Adrenal gland (tissue), 12 donors: ENCODE measurements around the gene KPNA1. TPM values are rescaled to one million over a fixed set of nuclear protein-coding genes. Genes with fewer than 3 reads are reported as not detected.
"Not testable (repeated sequence)": the region's sequence is repeated elsewhere in the genome, so short reads cannot be mapped to it uniquely, and the experiment has no call there.

ENCODE experiments used
- DNase-seq, 7 donors: peaks; one replicate each; pipeline ENCODE4 v3.0.0-alpha.2; 2019 to 2020
- H3K27ac ChIP-seq, 5 donors: fragments of 200-600 bp; sonication (generic) in 4 of 5; 1 replicate in 3 of 5; 2 replicates in 2 of 5; pipeline versions ENCODE4 v1.5.1 to v1.8.0; 2016 to 2020; ENCODE audit warnings: mild to moderate bottlenecking in 1 of 5
- H3K27me3 ChIP-seq: fragments of 200-600 bp; 2 replicates; pipeline ENCODE4 v1.8.0; 2021
- H3K36me3 ChIP-seq, 2 donors: fragments of 200-600 bp; replicated peaks in 1 of 2; 1 replicate in 1 of 2; 2 replicates in 1 of 2; pipeline versions ENCODE4 v1.5.1 to v1.8.0; 2018 to 2022
- H3K4me1 ChIP-seq, 2 donors: fragments of 200-600 bp; replicated peaks in 1 of 2; 1 replicate in 1 of 2; 2 replicates in 1 of 2; pipeline versions ENCODE4 v1.5.1 to v1.8.0; 2018 to 2021
- H3K4me3 ChIP-seq, 4 donors: fragments of 200-600 bp; sonication (generic) in 3 of 4; one replicate each; pipeline ENCODE4 v1.5.1; 2016 to 2018
- H3K9me3 ChIP-seq, 3 donors: fragments of 200-600 bp; sonication (generic) in 1 of 3; replicated peaks in 1 of 3; 1 replicate in 2 of 3; 2 replicates in 1 of 3; pipeline versions ENCODE4 v1.5.1 to v1.8.0; 2016 to 2021
- POLR2A ChIP-seq, 2 donors: fragments of 450-650 bp; IDR thresholded peaks; one replicate each; pipeline ENCODE4 v1.6.1; 2017; ENCODE audit warnings: antibody characterized with exemption in 2 of 2, mild to moderate bottlenecking in 2 of 2, moderate library complexity in 1 of 2
- WGBS, 4 donors: extraction: QIAGEN DNeasy Blood & Tissue Kit in 2 of 4; methylation state at CpG; one replicate each; pipeline versions ENCODE4 v1.1.5 to v1.1.7; 2013 to 2017; 5-methylcytosine and 5-hydroxymethylcytosine counted together
- intact Hi-C, 2 donors: fragments of 100-400 bp; cut with DNase I; formaldehyde crosslinking; loops; one replicate each; pipeline versions ENCODE4 v1.14.1 to v1.15.0; 2022 to 2023
- polyA plus RNA-seq, 3 donors: library from polyadenylated mRNA; stranded (reverse); fragments of 200-250 nt in 2 of 3; fragments of 350-450 nt in 1 of 3; fragmentation: Illumina TruSeq in 1 of 3; extraction: RNeasy Lipid Tissue Mini Kit (QIAGEN cat#74804) in 1 of 3; gene quantifications; one replicate each; pipeline ENCODE4 v1.2.3, GENCODE V29; 2013 to 2014
- total RNA-seq, 9 donors: library from RNA; depleted of rRNA in 4 of 9; stranded (reverse); fragments of >200 nt in 4 of 9; fragments of 120-200 nt in 1 of 9; fragmentation: NEBNext Ultra II Directional in 1 of 9; extraction: Animal tissue kit (Norgen Biotek cat#: 25700) in 1 of 9; gene quantifications; one replicate each; pipeline versions ENCODE4 v1.1.0 to v1.2.4, GENCODE V29; 2013 to 2023
- TF ChIP-seq, protein P1 (sequence below), 6 experiments: fragments of 450-650 bp in 4 of 6; fragments of 200-600 bp in 2 of 6; sonication (generic) in 1 of 6; IDR thresholded peaks; 1 replicate in 5 of 6; 2 replicates in 1 of 6; pipeline versions ENCODE4 v1.5.1 to v1.8.0; 2016 to 2021; ENCODE audit warnings: antibody characterized with exemption in 6 of 6, mild to moderate bottlenecking in 2 of 6, moderate library complexity in 1 of 6
- donor health status: healthy with polysubstance abuse.
- donor health status: Bipolar disorder and iron deficiency.
- donor health status: DM: yes; HTN: yes; CAD: no.
- donor health status: DM: no; HTN: no; CAD: no.
- donor health status: DM: no; HTN: no; CAD: no.
- donor health status: DM: yes; HTN: yes; CAD: no.

Gene KPNA1
- total and polyA plus RNA-seq, 12 donors, result 12.1 to 164 (median 44.0) TPM

GRCh38 chr3:122502941-122503340, 11.8 kb downstream of the KPNA1 start:
- Histone ChIP-seq H3K4me3 (no peak overlapping the region), H3K27me3 (no peaks in the 10 kb centered on the region), H3K36me3 (no peaks in the 10 kb centered on the region), H3K9me3 (no peaks in the 10 kb centered on the region), H3K27ac (no peak overlapping the region), H3K4me1 (peaks cover 0 to 20% of the 10 kb centered on the region in 2 donors)
- 56 to 77% (median 67%) methylated on average over 2 of the region's 2 CpGs for WGBS, 4 donors
- intact Hi-C loops, result no loop called here
- TF ChIP-seq, protein P1, sequence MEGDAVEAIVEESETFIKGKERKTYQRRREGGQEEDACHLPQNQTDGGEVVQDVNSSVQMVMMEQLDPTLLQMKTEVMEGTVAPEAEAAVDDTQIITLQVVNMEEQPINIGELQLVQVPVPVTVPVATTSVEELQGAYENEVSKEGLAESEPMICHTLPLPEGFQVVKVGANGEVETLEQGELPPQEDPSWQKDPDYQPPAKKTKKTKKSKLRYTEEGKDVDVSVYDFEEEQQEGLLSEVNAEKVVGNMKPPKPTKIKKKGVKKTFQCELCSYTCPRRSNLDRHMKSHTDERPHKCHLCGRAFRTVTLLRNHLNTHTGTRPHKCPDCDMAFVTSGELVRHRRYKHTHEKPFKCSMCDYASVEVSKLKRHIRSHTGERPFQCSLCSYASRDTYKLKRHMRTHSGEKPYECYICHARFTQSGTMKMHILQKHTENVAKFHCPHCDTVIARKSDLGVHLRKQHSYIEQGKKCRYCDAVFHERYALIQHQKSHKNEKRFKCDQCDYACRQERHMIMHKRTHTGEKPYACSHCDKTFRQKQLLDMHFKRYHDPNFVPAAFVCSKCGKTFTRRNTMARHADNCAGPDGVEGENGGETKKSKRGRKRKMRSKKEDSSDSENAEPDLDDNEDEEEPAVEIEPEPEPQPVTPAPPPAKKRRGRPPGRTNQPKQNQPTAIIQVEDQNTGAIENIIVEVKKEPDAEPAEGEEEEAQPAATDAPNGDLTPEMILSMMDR (IDR thresholded peaks at IDR 0.05), result no peak
- no peak for TF ChIP-seq POLR2A (IDR thresholded peaks at IDR 0.05)
- DNase-seq, result no peak

- Histone ChIP-seq H3K36me3 (no peaks in the 10 kb centered on the region), H3K9me3 (no peaks in the 10 kb centered on the region), H3K27ac (no peak overlapping the region), H3K4me3 (no peak overlapping the region), H3K27me3 (no peaks in the 10 kb centered on the region), H3K4me1 (peaks cover 0 to 28% of the 10 kb centered on the region in 2 donors)
- 54 to 64% (median 56%) methylated on average over 2 of the region's 2 CpGs for WGBS, 4 donors
- intact Hi-C loops, result no loop called here
- no peak for DNase-seq
- TF ChIP-seq POLR2A (IDR thresholded peaks at IDR 0.05), result no peak
- TF ChIP-seq, protein P1 (IDR thresholded peaks at IDR 0.05), result no peak
These were observed 12.6 kb downstream of the KPNA1 start for GRCh38 chr3:122502139-122502538.

DNA sequence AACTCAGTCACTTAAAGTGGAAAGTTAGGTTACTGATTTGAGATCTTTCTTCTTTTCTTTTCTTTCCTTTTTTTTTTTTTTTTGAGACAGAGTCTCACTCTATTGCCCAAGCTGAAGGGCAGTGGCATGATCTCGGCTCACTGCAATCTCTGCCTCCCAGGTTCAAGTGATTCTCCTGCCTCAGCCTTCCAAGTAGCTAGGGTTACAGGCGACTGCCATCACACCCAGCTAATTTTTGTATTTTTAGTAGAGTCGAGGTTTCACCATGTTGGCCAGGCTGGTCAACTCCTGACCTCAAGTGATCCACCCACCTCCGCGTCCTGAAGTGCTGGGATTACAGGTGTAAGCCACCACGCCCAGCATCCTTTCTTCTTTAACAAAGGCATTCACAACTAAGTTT, 13.8 kb downstream of the KPNA1 start:
- H3K4me1 ChIP-seq, result peaks cover 0 to 30% of the 10 kb centered on the region in 2 donors
- H3K36me3 ChIP-seq, DNase-seq, intact Hi-C loops, H3K27ac ChIP-seq, H3K9me3 ChIP-seq, H3K4me3 ChIP-seq, H3K27me3 ChIP-seq: not testable (repeated sequence)
- 90 to 94% (median 91%) methylated on average over 6 of the region's 6 CpGs for WGBS, 4 donors

GRCh38 chr3:122498152-122498551, 16.6 kb downstream of the KPNA1 start:
- H3K4me3 ChIP-seq, result no peak overlapping the region
- H3K27ac ChIP-seq, result no peak overlapping the region
- peaks cover 0 to 28% of the 10 kb centered on the region in 2 donors for H3K4me1 ChIP-seq
- DNase-seq, result no peak
- no peak for TF ChIP-seq POLR2A (IDR thresholded peaks at IDR 0.05)
- TF ChIP-seq, protein P1 (IDR thresholded peaks at IDR 0.05), result no peak
- peaks cover 0 to 25% of the 10 kb centered on the region in 2 donors for H3K36me3 ChIP-seq
- no peaks in the 10 kb centered on the region for H3K27me3 ChIP-seq
- H3K9me3 ChIP-seq, result no peaks in the 10 kb centered on the region
- intact Hi-C loops, result no loop called here
- 50 to 85% (median 65%) methylated on average over 1 of the region's 1 CpG for WGBS, 4 donors

GRCh38 chr3:122497425-122497824, 17.3 kb downstream of the KPNA1 start:
- intact Hi-C loops, result no loop called here
- 10 to 44% (median 33%) methylated on average over 1 of the region's 1 CpG for WGBS, 4 donors
- H3K27ac ChIP-seq, result no peak overlapping the region
- no peak for TF ChIP-seq POLR2A (IDR thresholded peaks at IDR 0.05)
- TF ChIP-seq, protein P1 (IDR thresholded peaks at IDR 0.05), result no peak
- no peaks in the 10 kb centered on the region for H3K9me3 ChIP-seq
- H3K4me1 ChIP-seq, result peaks cover 0 to 21% of the 10 kb centered on the region in 2 donors
- H3K4me3 ChIP-seq, result no peak overlapping the region
- DNase-seq, result no peak
- H3K27me3 ChIP-seq, result no peaks in the 10 kb centered on the region
- peaks cover 0 to 30% of the 10 kb centered on the region in 2 donors for H3K36me3 ChIP-seq
